Measurements from ENCODE around the gene CEND1.

The CEND1 gene

DNA sequence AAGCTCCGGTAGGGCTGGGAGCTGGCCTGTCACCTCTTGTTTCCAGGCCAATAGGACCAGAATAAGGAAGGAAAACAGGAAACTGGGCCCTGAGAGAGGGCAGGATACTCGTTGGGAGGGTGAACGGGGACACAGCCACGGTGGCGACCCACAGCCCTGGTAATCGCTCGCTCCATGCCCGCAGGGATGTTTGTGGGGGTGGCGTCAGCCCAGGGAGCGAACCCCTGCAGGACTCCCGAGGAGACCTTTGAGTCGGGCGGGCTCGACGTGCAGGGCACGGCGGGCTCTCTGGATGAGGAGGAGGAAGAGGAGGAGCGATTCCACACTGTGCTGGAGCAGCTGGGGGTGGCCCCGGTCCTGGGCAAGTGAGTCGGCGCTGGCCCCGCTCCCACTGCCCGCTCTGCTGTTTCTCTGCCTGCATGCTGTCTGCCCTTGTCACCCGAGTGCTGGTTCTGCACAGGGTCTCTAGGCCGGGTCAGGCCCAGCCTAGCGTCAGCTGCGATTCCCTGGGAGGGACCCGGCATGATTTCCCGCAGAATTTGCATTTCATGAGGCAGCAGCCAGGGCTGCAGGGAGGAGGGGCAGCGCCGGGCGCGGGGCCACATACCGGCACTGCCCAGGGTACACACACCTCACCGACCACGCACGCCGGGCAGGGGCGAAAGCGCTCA, 39.4 kb upstream of the CEND1 start:
- Histone ChIP-seq H2AFZ (ENCODE audit: low read length) (no peak overlapping the region), H3K9ac (ENCODE audit: low read depth, low read length, poor library complexity, severe bottlenecking) (peak overlapping the region; percentile 88), H3K9me2 (replicated peaks; ENCODE audit: low read depth, low read length) (no peaks in the 10 kb centered on the region), H3K36me3 (ENCODE audit: insufficient read depth, low read length) (no peaks in the 10 kb centered on the region), H3K4me2 (ENCODE audit: low read depth, low read length, poor library complexity, severe bottlenecking) (no peak overlapping the region), H3K4me1 (ENCODE audit: insufficient read depth, low read length, poor library complexity, severe bottlenecking) (peaks cover 32% of the 10 kb centered on the region), H3F3A (ENCODE audit: low read depth) (no peaks in the 10 kb centered on the region), H4K20me1 (ENCODE audit: insufficient read depth, low read length, poor library complexity, severe bottlenecking) (peaks cover 3% of the 10 kb centered on the region), H3K9me3 (ENCODE audit: insufficient read depth, low read depth, low read length) (no peaks in the 10 kb centered on the region), H3K27me3 (ENCODE audit: insufficient read depth, low read length, poor library complexity, severe bottlenecking) (no peaks in the 10 kb centered on the region), H3K4me3 (ENCODE audit: low read length, poor library complexity, severe bottlenecking) (no peak overlapping the region), H3K79me2 (ENCODE audit: insufficient read depth, low read length) (peaks cover 11% of the 10 kb centered on the region; the same call in 1 of the 2 replicates)
- TF ChIP-seq EZH2phosphoT487 (IDR thresholded peaks at IDR 0.05; ENCODE audit: borderline replicate concordance): no peak
- TF ChIP-seq, protein P1, sequence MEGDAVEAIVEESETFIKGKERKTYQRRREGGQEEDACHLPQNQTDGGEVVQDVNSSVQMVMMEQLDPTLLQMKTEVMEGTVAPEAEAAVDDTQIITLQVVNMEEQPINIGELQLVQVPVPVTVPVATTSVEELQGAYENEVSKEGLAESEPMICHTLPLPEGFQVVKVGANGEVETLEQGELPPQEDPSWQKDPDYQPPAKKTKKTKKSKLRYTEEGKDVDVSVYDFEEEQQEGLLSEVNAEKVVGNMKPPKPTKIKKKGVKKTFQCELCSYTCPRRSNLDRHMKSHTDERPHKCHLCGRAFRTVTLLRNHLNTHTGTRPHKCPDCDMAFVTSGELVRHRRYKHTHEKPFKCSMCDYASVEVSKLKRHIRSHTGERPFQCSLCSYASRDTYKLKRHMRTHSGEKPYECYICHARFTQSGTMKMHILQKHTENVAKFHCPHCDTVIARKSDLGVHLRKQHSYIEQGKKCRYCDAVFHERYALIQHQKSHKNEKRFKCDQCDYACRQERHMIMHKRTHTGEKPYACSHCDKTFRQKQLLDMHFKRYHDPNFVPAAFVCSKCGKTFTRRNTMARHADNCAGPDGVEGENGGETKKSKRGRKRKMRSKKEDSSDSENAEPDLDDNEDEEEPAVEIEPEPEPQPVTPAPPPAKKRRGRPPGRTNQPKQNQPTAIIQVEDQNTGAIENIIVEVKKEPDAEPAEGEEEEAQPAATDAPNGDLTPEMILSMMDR (conservative IDR thresholded peaks at IDR 0.05; ENCODE audit: low read length): no peak

DNA sequence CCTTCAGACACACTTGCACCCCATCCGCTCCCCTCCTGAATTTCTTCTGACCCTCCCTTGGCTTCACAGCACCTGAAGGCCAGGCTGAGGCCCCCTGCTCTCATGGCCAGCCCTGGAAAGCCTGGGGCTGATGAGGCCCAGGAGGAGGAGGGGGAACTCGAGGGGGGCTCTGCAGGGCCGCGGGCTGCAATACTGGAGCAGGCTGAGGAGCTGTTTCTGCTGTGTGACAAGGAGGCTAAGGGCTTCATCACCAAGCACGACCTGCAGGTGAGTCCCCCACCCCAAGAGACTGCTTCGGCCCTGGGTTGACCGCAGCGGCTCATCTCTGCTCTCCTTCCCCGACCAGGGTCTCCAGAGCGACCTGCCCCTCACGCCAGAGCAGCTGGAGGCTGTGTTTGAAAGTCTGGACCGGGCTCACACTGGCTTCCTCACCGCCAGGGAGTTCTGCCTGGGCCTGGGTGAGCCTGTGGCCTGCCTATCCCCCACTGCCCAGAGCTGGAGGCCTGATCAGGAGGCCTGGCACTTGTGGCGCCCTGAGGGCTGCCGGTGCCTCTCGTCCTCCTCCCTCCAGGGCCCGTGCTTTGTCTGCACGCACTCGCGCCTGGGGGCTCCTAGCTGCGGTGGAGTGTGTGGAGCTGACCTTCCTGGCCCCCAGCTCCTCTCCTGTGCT, 38.8 kb upstream of the CEND1 start:
- Histone ChIP-seq H3K27me3 (ENCODE audit: insufficient read depth, low read length, poor library complexity, severe bottlenecking) (no peaks in the 10 kb centered on the region), H3K4me3 (ENCODE audit: low read length, poor library complexity, severe bottlenecking) (peak overlapping the region; percentile 81)

DNA sequence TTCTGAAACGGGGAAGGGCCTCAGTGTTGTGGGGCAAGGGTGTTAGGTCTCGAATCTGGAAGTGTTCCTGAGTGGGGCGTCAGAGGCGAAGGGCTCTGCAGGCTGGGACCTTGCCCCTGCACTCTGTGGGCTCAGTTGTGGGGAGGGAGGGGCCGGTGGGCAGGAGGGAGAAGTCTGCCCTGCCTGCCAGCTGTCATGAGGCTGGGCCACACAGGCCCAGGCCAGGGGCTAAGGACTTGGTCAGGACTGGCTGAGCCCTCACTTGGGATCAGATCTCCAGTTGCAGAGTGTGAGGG, 38.0 kb upstream of the CEND1 start, which contains the start of gene CRACR2B:
Gene CRACR2B (plus strand): TSS at position 23 of the 296 bp plus-strand sequence. CDS start 689 bp downstream, outside the sequence.
- Histone ChIP-seq H4K20me1 (ENCODE audit: insufficient read depth, low read length, poor library complexity, severe bottlenecking) (no peaks in the 10 kb centered on the region), H3F3A (ENCODE audit: low read depth) (no peaks in the 10 kb centered on the region), H3K9me3 (ENCODE audit: insufficient read depth, low read depth, low read length) (no peaks in the 10 kb centered on the region), H3K4me2 (ENCODE audit: low read depth, low read length, poor library complexity, severe bottlenecking) (peak within 1 kb of the TSS; percentile 92), H3K4me3 (ENCODE audit: low read length, poor library complexity, severe bottlenecking) (peak within 1 kb of the TSS; percentile 81), H2AFZ (ENCODE audit: low read length) (peak within 1 kb of the TSS; percentile 85), H3K27me3 (ENCODE audit: insufficient read depth, low read length, poor library complexity, severe bottlenecking) (no peaks in the 10 kb centered on the region), H3K4me1 (ENCODE audit: insufficient read depth, low read length, poor library complexity, severe bottlenecking) (peaks cover 25% of the 10 kb centered on the region), H3K9ac (ENCODE audit: low read depth, low read length, poor library complexity, severe bottlenecking) (peak within 1 kb of the TSS; percentile 88), H3K36me3 (ENCODE audit: insufficient read depth, low read length) (no peaks in the 10 kb centered on the region), H3K9me2 (replicated peaks; ENCODE audit: low read depth, low read length) (no peaks in the 10 kb centered on the region), H3K79me2 (ENCODE audit: insufficient read depth, low read length) (peaks cover 5% of the 10 kb centered on the region; the same call in 1 of the 2 replicates)
- no peak for TF ChIP-seq EZH2phosphoT487 (IDR thresholded peaks at IDR 0.05; ENCODE audit: borderline replicate concordance)
- TF ChIP-seq, protein P1 (conservative IDR thresholded peaks at IDR 0.05; ENCODE audit: low read length): no peak

More for the DNA sequence above, 38.8 kb upstream of the CEND1 start:
- peaks cover 9% of the 10 kb centered on the region; the same call in 1 of the 2 replicates for H3K79me2 ChIP-seq (ENCODE audit: insufficient read depth, low read length)
- TF ChIP-seq EZH2phosphoT487 (IDR thresholded peaks at IDR 0.05; ENCODE audit: borderline replicate concordance): no peak
- TF ChIP-seq, protein P1 (conservative IDR thresholded peaks at IDR 0.05; ENCODE audit: low read length): no peak
- peak overlapping the region; percentile 92 for H3K4me2 ChIP-seq (ENCODE audit: low read depth, low read length, poor library complexity, severe bottlenecking)
- H3K9me3 ChIP-seq (ENCODE audit: insufficient read depth, low read depth, low read length): no peaks in the 10 kb centered on the region
- H4K20me1 ChIP-seq (ENCODE audit: insufficient read depth, low read length, poor library complexity, severe bottlenecking): peaks cover 3% of the 10 kb centered on the region
- H3K9ac ChIP-seq (ENCODE audit: low read depth, low read length, poor library complexity, severe bottlenecking): peak overlapping the region; percentile 88
- no peak overlapping the region for H2AFZ ChIP-seq (ENCODE audit: low read length)
- H3K9me2 ChIP-seq (replicated peaks; ENCODE audit: low read depth, low read length): no peaks in the 10 kb centered on the region
- no peaks in the 10 kb centered on the region for H3F3A ChIP-seq (ENCODE audit: low read depth)
- peaks cover 28% of the 10 kb centered on the region for H3K4me1 ChIP-seq (ENCODE audit: insufficient read depth, low read length, poor library complexity, severe bottlenecking)
- no peaks in the 10 kb centered on the region for H3K36me3 ChIP-seq (ENCODE audit: insufficient read depth, low read length)

Measured in Loucy (cell line).